Tibial nerve (tissue), 4 donors: ENCODE data around the gene LTB4R2.

Experiments used
- CTCF ChIP-seq, 5 experiments: fragments of 200-600 bp in 3 of 5; fragments of 450-650 bp in 2 of 5; sonication (generic) in 3 of 5; IDR thresholded peaks; one replicate each; pipeline ENCODE4 v1.5.1; 2016 to 2019; ENCODE audit warnings: antibody characterized with exemption in 5 of 5, mild to moderate bottlenecking in 3 of 5, moderate library complexity in 2 of 5
- EP300 ChIP-seq, 2 donors: sonication (generic); formaldehyde crosslinking; IDR thresholded peaks; one replicate each; pipeline ENCODE4 v1.6.1; 2017; ENCODE audit warnings: antibody characterized with exemption in 2 of 2, mild to moderate bottlenecking in 1 of 2
- POLR2A ChIP-seq, 2 donors: fragments of 450-650 bp; IDR thresholded peaks; one replicate each; pipeline ENCODE4 v1.6.1; 2017; ENCODE audit warnings: antibody characterized with exemption in 2 of 2, mild to moderate bottlenecking in 2 of 2, moderate library complexity in 2 of 2

GRCh38 chr14:24314377-24315193, 4.6 kb downstream of the LTB4R2 start:
- TF ChIP-seq CTCF (IDR thresholded peaks at IDR 0.05) (no peak), POLR2A (IDR thresholded peaks at IDR 0.05) (no peak), EP300 (IDR thresholded peaks at IDR 0.05) (no peak)
